ENCODE results near the gene PDIA5.
"Not testable (repeated sequence)": the region's sequence is repeated elsewhere in the genome, so short reads cannot be mapped to it uniquely, and the experiment has no call there.

PDIA5 gene

DNA sequence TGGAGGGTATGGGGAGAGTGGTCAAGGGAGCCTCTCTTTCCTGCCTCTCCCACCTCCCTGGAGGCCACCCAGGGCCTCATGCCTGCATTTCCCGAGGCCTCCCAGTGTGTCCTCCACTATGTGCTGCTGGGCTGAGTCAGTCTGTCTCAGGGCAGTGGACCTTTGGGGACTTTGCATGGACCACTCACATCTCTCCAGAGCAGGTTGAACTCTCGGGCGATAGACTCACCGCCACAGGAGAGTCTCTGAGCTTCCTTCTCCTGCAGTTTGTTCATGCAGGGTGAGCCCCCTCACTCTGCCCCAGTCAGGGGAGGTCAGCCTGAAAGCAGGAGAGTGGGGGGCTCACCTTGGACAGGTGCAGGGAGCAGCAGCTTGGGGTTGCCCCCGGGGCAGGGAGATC, 74.5 kb downstream of the PDIA5 start:
- H3K4me1 Mint-ChIP-seq (ENCODE audit: low read depth): no peaks in the 10 kb centered on the region
- H3K36me3 Mint-ChIP-seq (ENCODE audit: low read depth): peaks cover 8% of the 10 kb centered on the region
- no peaks in the 10 kb centered on the region for H3K9me3 Mint-ChIP-seq
- H3K27me3 Mint-ChIP-seq (ENCODE audit: low read depth): no peaks in the 10 kb centered on the region
- no peak overlapping the region for H3K27ac Mint-ChIP-seq
- no peak overlapping the region for H3K4me3 Mint-ChIP-seq

- no peak overlapping the region for H3K4me3 Mint-ChIP-seq
- peaks cover 13% of the 10 kb centered on the region for H3K36me3 Mint-ChIP-seq (ENCODE audit: low read depth)
- H3K27me3 Mint-ChIP-seq (ENCODE audit: low read depth): no peaks in the 10 kb centered on the region
- H3K4me1 Mint-ChIP-seq (ENCODE audit: low read depth): no peaks in the 10 kb centered on the region
- no peaks in the 10 kb centered on the region for H3K9me3 Mint-ChIP-seq
- H3K27ac Mint-ChIP-seq: no peak overlapping the region
Observed at GRCh38 chr3:123143669-123144411, 77.0 kb downstream of the PDIA5 start.

- Mint-ChIP-seq H3K9me3 (peaks cover 7% of the 10 kb centered on the region), H3K27ac (no peak overlapping the region), H3K4me3 (no peak overlapping the region), H3K4me1 (ENCODE audit: low read depth) (no peaks in the 10 kb centered on the region), H3K36me3 (ENCODE audit: low read depth) (peaks cover 46% of the 10 kb centered on the region), H3K27me3 (ENCODE audit: low read depth) (no peaks in the 10 kb centered on the region)
Observed at GRCh38 chr3:123147754-123148535, 81.1 kb downstream of the PDIA5 start.

DNA sequence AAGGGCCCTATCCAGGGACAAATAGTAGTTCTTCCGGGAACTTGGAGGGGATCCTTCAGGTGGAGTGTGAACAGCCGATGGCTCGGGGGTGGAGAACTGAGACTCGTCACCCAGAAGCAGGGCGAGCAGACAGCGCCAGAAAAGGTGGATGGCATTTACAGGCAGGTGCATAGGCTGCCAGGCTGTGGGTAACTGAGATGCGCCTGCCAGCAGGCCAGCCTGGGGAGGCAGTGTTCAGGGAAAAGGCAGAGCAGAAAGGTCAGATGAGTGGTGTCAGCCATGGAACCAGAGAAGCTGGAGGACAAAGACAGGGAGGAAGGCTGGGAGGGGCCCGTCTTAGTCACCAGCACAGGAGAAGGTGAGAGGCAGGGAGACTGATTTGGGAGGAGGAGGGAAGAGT, 81.9 kb downstream of the PDIA5 start:
- Mint-ChIP-seq H3K27me3 (ENCODE audit: low read depth) (no peaks in the 10 kb centered on the region), H3K36me3 (ENCODE audit: low read depth) (peaks cover 48% of the 10 kb centered on the region), H3K9me3 (peaks cover 7% of the 10 kb centered on the region), H3K27ac (no peak overlapping the region), H3K4me3 (no peak overlapping the region), H3K4me1 (ENCODE audit: low read depth) (no peaks in the 10 kb centered on the region)

GRCh38 chr3:123149525-123149924, 82.7 kb downstream of the PDIA5 start:
- Mint-ChIP-seq H3K27ac (no peak overlapping the region), H3K27me3 (ENCODE audit: low read depth) (no peaks in the 10 kb centered on the region), H3K4me1 (ENCODE audit: low read depth) (no peaks in the 10 kb centered on the region), H3K4me3 (no peak overlapping the region), H3K36me3 (ENCODE audit: low read depth) (peaks cover 47% of the 10 kb centered on the region), H3K9me3 (peaks cover 7% of the 10 kb centered on the region)

DNA sequence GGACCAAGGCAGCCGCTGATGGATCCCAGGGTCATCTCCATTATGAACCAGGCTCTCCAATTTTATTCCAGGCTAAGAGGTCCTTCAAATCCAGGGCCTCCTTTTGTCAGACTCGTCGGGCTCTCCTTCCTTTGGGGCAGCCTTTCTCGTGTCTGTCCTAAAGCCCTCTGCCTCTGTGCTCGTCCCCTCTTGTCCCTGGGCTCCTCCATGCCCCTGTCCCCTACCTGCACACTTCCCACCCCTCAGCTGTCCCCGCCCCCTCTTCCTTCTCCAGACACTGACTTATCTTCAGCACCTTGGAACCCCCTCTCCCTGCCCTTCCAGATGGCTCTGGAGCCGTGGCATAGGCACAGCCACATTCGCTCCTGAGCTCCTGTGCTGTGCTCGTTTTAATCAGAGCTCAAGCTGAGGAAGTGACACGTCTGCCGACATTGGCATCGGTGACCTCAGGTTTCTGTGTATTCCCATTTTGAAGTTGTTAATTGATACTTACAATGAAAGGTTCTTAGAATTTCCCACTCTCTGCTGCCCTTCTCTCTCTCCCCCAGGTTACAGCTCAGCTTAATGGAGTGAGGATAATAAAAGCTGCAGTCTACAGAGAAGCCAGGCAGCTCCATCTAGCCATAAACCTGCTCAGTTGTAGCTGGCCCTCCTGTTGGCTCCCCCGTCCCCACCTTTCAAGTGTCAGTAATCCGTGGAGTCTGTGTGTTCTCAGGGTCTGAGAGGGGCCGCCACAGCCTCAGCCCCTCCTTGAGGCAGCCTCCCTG, 83.8 kb downstream of the PDIA5 start:
- no peaks in the 10 kb centered on the region for H3K27me3 Mint-ChIP-seq (ENCODE audit: low read depth)
- H3K4me3 Mint-ChIP-seq: no peak overlapping the region
- no peaks in the 10 kb centered on the region for H3K4me1 Mint-ChIP-seq (ENCODE audit: low read depth)
- H3K9me3 Mint-ChIP-seq: peaks cover 7% of the 10 kb centered on the region
- peaks cover 43% of the 10 kb centered on the region for H3K36me3 Mint-ChIP-seq (ENCODE audit: low read depth)
- no peak overlapping the region for H3K27ac Mint-ChIP-seq

DNA sequence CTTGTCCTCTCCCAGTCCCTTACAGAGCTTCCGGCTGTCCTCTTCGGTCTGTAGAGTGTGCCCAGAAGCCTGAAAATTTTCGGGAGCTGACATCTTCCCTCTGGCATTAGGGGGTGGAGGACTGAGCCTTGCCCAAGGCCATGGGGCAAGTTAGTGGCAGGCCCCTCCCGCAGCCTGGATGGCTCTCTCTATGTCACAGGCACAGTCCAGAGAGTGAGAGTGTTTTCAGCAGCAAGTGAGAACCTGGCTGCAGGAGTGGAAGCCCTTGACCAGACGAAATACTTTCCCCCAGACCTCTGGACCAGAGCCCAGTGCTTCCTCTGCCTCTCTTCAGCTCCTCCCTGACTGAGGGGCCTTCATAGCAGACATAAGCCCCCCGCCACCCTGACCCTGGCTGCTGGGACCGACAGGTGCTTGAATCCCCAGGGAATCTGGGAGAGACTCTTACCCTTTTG, 84.5 kb downstream of the PDIA5 start:
- Mint-ChIP-seq H3K9me3 (peaks cover 7% of the 10 kb centered on the region), H3K4me3 (no peak overlapping the region), H3K36me3 (ENCODE audit: low read depth) (peaks cover 39% of the 10 kb centered on the region), H3K4me1 (ENCODE audit: low read depth) (no peaks in the 10 kb centered on the region), H3K27me3 (ENCODE audit: low read depth) (no peaks in the 10 kb centered on the region), H3K27ac (no peak overlapping the region)

DNA sequence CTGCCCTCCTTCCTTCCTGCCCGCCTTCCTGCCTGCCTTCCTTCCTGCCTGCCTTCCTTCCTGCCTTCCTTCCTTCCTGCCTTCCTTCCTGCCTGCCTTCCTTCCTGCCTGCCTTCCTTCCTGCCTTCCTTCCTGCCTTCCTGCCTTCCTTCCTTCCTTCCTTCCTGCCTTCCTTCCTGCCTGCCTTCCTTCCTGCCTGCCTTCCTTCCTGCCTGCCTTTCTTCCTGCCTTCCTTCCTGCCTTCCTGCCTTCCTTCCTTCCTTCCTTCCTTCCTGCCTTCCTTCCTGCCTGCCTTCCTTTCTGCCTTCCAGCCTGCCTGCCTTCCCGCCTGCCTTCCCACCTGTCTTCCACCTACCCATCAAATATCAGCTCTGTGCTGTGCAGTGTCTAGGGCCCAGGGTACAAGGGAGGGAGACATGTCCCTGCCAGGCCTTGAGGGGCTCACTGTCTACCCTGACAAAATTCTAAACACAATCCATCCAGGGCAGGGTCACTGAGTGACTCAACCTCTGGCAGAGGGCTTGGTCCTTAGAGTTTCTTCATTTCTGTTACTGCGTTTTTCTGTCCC, 85.1 kb downstream of the PDIA5 start:
- H3K27me3 Mint-ChIP-seq (ENCODE audit: low read depth); H3K4me3 Mint-ChIP-seq; H3K4me1 Mint-ChIP-seq (ENCODE audit: low read depth); H3K9me3 Mint-ChIP-seq: not testable (repeated sequence)
- Mint-ChIP-seq H3K27ac (peak overlapping the region; percentile 63), H3K36me3 (ENCODE audit: low read depth) (peaks cover 38% of the 10 kb centered on the region)

DNA sequence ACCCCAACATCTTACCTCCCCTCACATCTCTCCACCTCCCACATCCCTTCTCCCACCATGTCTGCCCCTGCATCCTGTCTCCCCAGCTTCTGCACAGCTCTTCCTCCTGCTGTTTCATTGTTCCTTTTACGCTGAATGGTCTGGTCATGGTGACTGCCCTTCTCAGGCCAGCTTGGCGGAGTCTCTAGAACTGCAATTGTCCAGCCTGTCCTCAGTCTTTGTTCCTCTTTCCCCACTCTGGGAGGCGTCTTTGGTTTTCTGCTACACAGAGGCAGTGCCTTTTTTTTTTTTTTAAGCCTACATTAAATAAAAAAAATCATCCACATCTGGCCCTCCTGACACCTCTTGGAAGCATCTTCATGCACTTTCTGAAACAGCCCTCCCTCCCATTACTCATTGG, 85.9 kb downstream of the PDIA5 start:
- H3K27ac Mint-ChIP-seq: peak overlapping the region; percentile 36
- H3K27me3 Mint-ChIP-seq (ENCODE audit: low read depth): no peaks in the 10 kb centered on the region
- peaks cover 38% of the 10 kb centered on the region for H3K36me3 Mint-ChIP-seq (ENCODE audit: low read depth)
- no peaks in the 10 kb centered on the region for H3K4me1 Mint-ChIP-seq (ENCODE audit: low read depth)
- H3K9me3 Mint-ChIP-seq: peaks cover 7% of the 10 kb centered on the region
- H3K4me3 Mint-ChIP-seq: no peak overlapping the region

DNA sequence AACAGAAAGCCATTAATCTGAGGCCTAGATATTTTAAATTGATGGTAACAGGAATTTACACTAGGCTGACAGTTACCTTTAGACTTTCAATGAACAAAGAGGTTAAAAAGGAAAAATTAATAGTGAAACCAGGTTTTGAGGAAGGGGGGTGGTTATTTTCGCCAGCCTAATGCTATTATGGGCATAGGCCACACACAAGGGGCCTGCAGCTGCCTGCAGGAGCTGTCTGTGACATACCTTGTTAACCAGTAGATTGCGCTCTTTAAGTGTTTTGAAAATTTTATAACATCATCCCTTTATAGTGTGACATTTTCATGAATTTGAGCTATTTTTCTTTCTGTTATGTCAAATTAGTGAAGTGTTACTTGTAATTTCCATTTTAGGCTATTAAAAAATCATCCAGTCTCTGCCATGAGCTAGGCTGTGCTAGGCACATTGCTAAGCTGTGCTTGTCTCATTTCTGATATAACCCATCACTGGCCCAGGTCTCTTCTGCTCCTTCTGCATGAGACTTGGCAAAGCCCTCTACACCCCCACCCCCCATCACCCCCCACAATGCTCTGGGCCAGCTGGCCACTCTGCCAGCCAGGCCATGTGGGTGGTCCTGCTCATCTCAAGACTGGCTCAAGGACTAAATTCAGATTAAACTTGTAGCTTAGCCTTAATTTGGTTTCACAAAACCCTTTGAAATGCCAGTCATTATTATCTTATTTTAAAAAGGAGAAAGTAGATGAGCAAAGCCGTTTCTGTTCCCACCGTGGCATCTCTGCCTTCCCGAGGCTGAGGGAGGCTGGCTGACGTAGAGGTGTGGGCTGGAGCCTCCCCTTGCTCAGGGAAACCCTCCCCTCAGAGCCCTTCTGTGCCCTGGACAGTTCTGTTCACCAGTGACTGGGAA, 86.5 kb downstream of the PDIA5 start:
- H3K4me3 Mint-ChIP-seq: no peak overlapping the region
- no peak overlapping the region for H3K27ac Mint-ChIP-seq
- H3K27me3 Mint-ChIP-seq (ENCODE audit: low read depth): no peaks in the 10 kb centered on the region
- H3K4me1 Mint-ChIP-seq (ENCODE audit: low read depth): no peaks in the 10 kb centered on the region
- H3K36me3 Mint-ChIP-seq (ENCODE audit: low read depth): peaks cover 38% of the 10 kb centered on the region
- peaks cover 7% of the 10 kb centered on the region for H3K9me3 Mint-ChIP-seq

GRCh38 chr3:123154020-123154985, 87.5 kb downstream of the PDIA5 start:
- Mint-ChIP-seq H3K4me3 (no peak overlapping the region), H3K4me1 (ENCODE audit: low read depth) (no peaks in the 10 kb centered on the region), H3K9me3 (peaks cover 7% of the 10 kb centered on the region), H3K27ac (no peak overlapping the region), H3K27me3 (ENCODE audit: low read depth) (no peaks in the 10 kb centered on the region), H3K36me3 (ENCODE audit: low read depth) (peaks cover 31% of the 10 kb centered on the region)

DNA sequence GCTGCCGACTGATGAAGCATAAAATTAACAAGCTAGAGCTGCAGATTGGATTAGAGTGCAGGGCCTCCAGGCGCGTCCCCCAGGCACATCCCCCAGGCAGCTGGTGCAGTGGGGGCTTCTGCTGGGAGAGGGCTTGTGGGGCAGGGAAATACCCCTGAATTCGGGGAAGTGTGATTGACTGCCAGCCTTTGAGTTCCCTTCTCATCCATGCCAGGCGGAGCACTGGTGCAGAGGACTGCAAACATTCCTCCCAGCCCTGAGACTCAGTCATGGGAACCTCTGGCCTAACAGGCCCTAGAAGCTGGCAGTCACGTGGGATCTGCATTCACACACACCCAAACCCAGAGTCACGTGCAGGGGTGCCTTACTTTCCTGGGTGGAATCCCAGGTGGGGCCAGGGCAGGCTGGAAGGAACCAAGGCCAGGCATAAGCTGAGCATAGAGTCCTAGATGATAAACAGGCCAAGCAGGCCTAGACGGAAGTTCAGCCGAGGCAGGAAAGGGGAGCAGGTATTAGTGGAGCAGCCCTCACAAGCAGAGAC, 88.7 kb downstream of the PDIA5 start:
- H3K27ac Mint-ChIP-seq: no peak overlapping the region
- peaks cover 7% of the 10 kb centered on the region for H3K9me3 Mint-ChIP-seq
- H3K4me1 Mint-ChIP-seq (ENCODE audit: low read depth): no peaks in the 10 kb centered on the region
- no peaks in the 10 kb centered on the region for H3K27me3 Mint-ChIP-seq (ENCODE audit: low read depth)
- H3K4me3 Mint-ChIP-seq: no peak overlapping the region
- peaks cover 25% of the 10 kb centered on the region for H3K36me3 Mint-ChIP-seq (ENCODE audit: low read depth)
